Vagina (tissue), 2 donors: Measurements from ENCODE around the gene SLC34A3. TPM values are rescaled to one million over a fixed set of nuclear protein-coding genes. Genes with fewer than 3 reads are reported as not detected.
A peak's percentile ranks its signal among the peaks of the same experiment; 100 is the strongest.

ENCODE experiments used
- DNase-seq, 2 donors: peaks; one replicate each; pipeline ENCODE4 v3.0.0-alpha.2; 2017; ENCODE audit errors: extremely low spot score in 2 of 2
- H3K27ac ChIP-seq: fragments of 200-600 bp; sonication (generic); one replicate; pipeline ENCODE4 v1.5.1; 2019
- H3K27me3 ChIP-seq: fragments of 200-600 bp; sonication (generic); one replicate; pipeline ENCODE4 v1.5.1; 2019
- H3K36me3 ChIP-seq, 2 donors: fragments of 200-600 bp; sonication (generic); one replicate each; pipeline ENCODE4 v1.5.1; 2017 to 2019
- H3K4me1 ChIP-seq: fragments of 200-600 bp; sonication (generic); one replicate; pipeline ENCODE4 v1.5.1; 2019
- H3K4me3 ChIP-seq, 2 donors: fragments of 200-600 bp; sonication (generic); 1 replicate in 1 of 2; 2 replicates in 1 of 2; pipeline ENCODE4 v1.5.1; 2016 to 2019
- H3K9me3 ChIP-seq: fragments of 200-600 bp; sonication (generic); one replicate; pipeline ENCODE4 v1.5.1; 2019
- POLR2A ChIP-seq, 2 donors: fragments of 450-650 bp; IDR thresholded peaks; one replicate each; pipeline ENCODE4 v1.6.1; 2017; ENCODE audit warnings: antibody characterized with exemption in 2 of 2, mild to moderate bottlenecking in 2 of 2, moderate library complexity in 2 of 2
- POLR2AphosphoS5 ChIP-seq, 2 donors: sonication (generic); formaldehyde crosslinking; IDR thresholded peaks; one replicate each; pipeline ENCODE4 v1.9.0; 2017; ENCODE audit warnings: antibody characterized with exemption in 2 of 2, mild to moderate bottlenecking in 2 of 2, low read depth in 1 of 2; ENCODE audit not compliant: insufficient read depth in 1 of 2
- intact Hi-C: fragments of 100-400 bp; cut with DNase I; formaldehyde crosslinking; loops from one replicate; pipeline ENCODE4 v1.15.1; 2023
- total RNA-seq: library from RNA; depleted of rRNA; stranded (reverse); fragments of >200 nt; gene quantifications from one replicate; pipeline ENCODE4 v1.2.3, GENCODE V29; 2016
- TF ChIP-seq, protein P1 (sequence below), 3 experiments: fragments of 450-650 bp in 2 of 3; fragments of 200-600 bp in 1 of 3; sonication (generic) in 1 of 3; IDR thresholded peaks; one replicate each; pipeline ENCODE4 v1.5.1; 2017 to 2019; ENCODE audit warnings: antibody characterized with exemption in 3 of 3, mild to moderate bottlenecking in 2 of 3, moderate library complexity in 2 of 3

SLC34A3 gene
- total RNA-seq, 1 donor from 2014 or later = not detected

GRCh38 chr9:137205126-137206069 lies 25.3 kb upstream of the SLC34A3 start, which contains the start of the genes NDOR1 and TMEM203:
Gene NDOR1 (plus strand): TSS chr9:137205700. CDS start chr9:137205778, 78 bp downstream.
Gene TMEM203 (minus strand): TSS chr9:137205648. CDS start chr9:137205414, 234 bp downstream.
- H3K9me3 ChIP-seq = no peaks in the 10 kb centered on the region
- H3K4me1 ChIP-seq = peaks cover 54% of the 10 kb centered on the region
- H3K27ac ChIP-seq = peak within 1 kb of the TSS; percentile 71
- TF ChIP-seq POLR2A (IDR thresholded peaks at IDR 0.05) = peak in 1 of 2 donors; percentile 38
- TF ChIP-seq, protein P1, sequence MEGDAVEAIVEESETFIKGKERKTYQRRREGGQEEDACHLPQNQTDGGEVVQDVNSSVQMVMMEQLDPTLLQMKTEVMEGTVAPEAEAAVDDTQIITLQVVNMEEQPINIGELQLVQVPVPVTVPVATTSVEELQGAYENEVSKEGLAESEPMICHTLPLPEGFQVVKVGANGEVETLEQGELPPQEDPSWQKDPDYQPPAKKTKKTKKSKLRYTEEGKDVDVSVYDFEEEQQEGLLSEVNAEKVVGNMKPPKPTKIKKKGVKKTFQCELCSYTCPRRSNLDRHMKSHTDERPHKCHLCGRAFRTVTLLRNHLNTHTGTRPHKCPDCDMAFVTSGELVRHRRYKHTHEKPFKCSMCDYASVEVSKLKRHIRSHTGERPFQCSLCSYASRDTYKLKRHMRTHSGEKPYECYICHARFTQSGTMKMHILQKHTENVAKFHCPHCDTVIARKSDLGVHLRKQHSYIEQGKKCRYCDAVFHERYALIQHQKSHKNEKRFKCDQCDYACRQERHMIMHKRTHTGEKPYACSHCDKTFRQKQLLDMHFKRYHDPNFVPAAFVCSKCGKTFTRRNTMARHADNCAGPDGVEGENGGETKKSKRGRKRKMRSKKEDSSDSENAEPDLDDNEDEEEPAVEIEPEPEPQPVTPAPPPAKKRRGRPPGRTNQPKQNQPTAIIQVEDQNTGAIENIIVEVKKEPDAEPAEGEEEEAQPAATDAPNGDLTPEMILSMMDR (IDR thresholded peaks at IDR 0.05) = no peak
- peak; percentile 87 to 93 for TF ChIP-seq POLR2AphosphoS5 (IDR thresholded peaks at IDR 0.05; ENCODE audit: insufficient read depth in 1 of 2, low read depth in 1 of 2)
- intact Hi-C loops = no loop called here
- H3K27me3 ChIP-seq = no peaks in the 10 kb centered on the region
- H3K36me3 ChIP-seq = no peaks in the 10 kb centered on the region
- DNase-seq = no peak
- peak within 1 kb of the TSS; percentile 76 to 96 for H3K4me3 ChIP-seq

- peaks cover 46% of the 10 kb centered on the region for H3K4me1 ChIP-seq
- no peak for TF ChIP-seq POLR2AphosphoS5 (IDR thresholded peaks at IDR 0.05; ENCODE audit: insufficient read depth in 1 of 2, low read depth in 1 of 2)
- TF ChIP-seq, protein P1 (IDR thresholded peaks at IDR 0.05) = no peak
- TF ChIP-seq POLR2A (IDR thresholded peaks at IDR 0.05) = no peak
- H3K9me3 ChIP-seq = no peaks in the 10 kb centered on the region
- DNase-seq = no peak
- intact Hi-C loops = no loop called here
- H3K27ac ChIP-seq = no peak overlapping the region
- no peaks in the 10 kb centered on the region for H3K27me3 ChIP-seq
- H3K4me3 ChIP-seq = peak overlapping the region; percentile 76 to 96
- H3K36me3 ChIP-seq = no peaks in the 10 kb centered on the region
Observed at GRCh38 chr9:137206602-137207001, 24.1 kb upstream of the SLC34A3 start.

DNA sequence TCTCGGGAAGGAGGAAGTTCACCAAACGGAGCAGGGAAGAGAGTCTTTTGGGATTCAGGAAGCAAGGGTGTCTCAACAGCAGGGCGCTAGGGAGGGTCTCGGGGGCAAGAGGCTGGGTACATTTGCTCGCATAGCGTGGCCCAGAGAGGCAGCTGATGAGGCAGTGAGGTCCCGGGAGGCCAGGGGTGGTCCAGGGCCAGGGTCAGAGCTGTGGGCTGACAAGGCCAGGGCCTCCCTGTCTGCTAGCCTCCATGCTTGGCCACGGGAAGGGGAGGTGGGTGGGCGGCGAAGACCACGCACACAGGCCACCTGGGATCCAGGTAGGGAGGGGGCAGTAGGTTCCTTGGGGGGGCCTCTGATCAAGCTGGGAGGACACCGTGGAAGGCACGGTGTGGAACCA lies 19.2 kb upstream of the SLC34A3 start:
- Histone ChIP-seq H3K9me3 (no peaks in the 10 kb centered on the region), H3K4me3 (no peak overlapping the region), H3K36me3 (no peaks in the 10 kb centered on the region), H3K4me1 (peaks cover 6% of the 10 kb centered on the region), H3K27me3 (no peaks in the 10 kb centered on the region), H3K27ac (no peak overlapping the region)
- TF ChIP-seq, protein P1 (IDR thresholded peaks at IDR 0.05) = no peak
- no peak for TF ChIP-seq POLR2AphosphoS5 (IDR thresholded peaks at IDR 0.05; ENCODE audit: insufficient read depth in 1 of 2, low read depth in 1 of 2)
- intact Hi-C loops = no loop called here
- no peak for DNase-seq

DNA sequence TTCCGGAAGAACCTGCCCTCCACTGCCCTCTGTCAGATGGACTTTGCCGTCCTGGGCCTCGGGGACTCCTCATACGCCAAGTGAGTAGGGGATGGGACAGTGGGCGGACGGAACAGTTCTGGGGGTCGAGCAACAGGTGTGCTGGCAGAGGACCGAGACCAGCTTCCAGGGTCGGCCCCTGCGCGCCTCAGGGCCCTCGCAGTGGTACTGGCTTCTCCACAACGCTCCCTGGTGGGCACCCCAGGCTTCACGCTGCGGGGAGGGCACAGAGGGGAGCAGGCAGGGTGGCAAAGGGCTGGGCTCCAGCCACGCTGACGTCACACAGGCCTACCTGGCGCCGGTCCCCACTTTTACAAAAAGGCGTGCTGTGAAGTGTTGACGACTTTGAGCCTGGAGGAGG lies 18.2 kb upstream of the SLC34A3 start:
- no peaks in the 10 kb centered on the region for H3K9me3 ChIP-seq
- no peaks in the 10 kb centered on the region for H3K27me3 ChIP-seq
- no peaks in the 10 kb centered on the region for H3K36me3 ChIP-seq
- TF ChIP-seq POLR2A (IDR thresholded peaks at IDR 0.05) (no peak), POLR2AphosphoS5 (IDR thresholded peaks at IDR 0.05; ENCODE audit: insufficient read depth in 1 of 2, low read depth in 1 of 2) (no peak)
- TF ChIP-seq, protein P1 (IDR thresholded peaks at IDR 0.05) = no peak
- peaks cover 1% of the 10 kb centered on the region for H3K4me1 ChIP-seq
- intact Hi-C loops = no loop called here
- H3K27ac ChIP-seq = no peak overlapping the region
- no peak overlapping the region for H3K4me3 ChIP-seq
- DNase-seq = no peak
